GM12875 (cell line): Measurements from ENCODE around the gene LRP4.

Source experiments
- H3K4me3 ChIP-seq: one replicate; pipeline ENCODE4 v1.5.1; 2011; ENCODE audit warnings: low read depth, low read length, control low read depth
- CTCF ChIP-seq: IDR thresholded peaks from 2 replicates; pipeline ENCODE4 v1.5.1; 2011; ENCODE audit warnings: low read depth, mild to moderate bottlenecking, control low read depth, inconsistent platforms, low read length, moderate library complexity, borderline replicate concordance; ENCODE audit not compliant: insufficient read depth

LRP4 gene

GRCh38 chr11:46898396-46899095 is 19.8 kb downstream of the LRP4 start:
- TF ChIP-seq CTCF, result no peak
- H3K4me3 ChIP-seq, result no peak overlapping the region

GRCh38 chr11:46896719-46897406 is 21.5 kb downstream of the LRP4 start:
- TF ChIP-seq CTCF, result no peak; the same call in 1 of the 2 replicates
- no peak overlapping the region for H3K4me3 ChIP-seq

GRCh38 chr11:46895821-46896220 is 22.5 kb downstream of the LRP4 start:
- TF ChIP-seq CTCF, result no peak
- no peak overlapping the region for H3K4me3 ChIP-seq

GRCh38 chr11:46894961-46895360 is 23.4 kb downstream of the LRP4 start:
- H3K4me3 ChIP-seq, result no peak overlapping the region

GRCh38 chr11:46894506-46894905 is 23.8 kb downstream of the LRP4 start:
- TF ChIP-seq CTCF, result no peak

More at GRCh38 chr11:46894961-46895360, 23.4 kb downstream of the LRP4 start:
- no peak for TF ChIP-seq CTCF

GRCh38 chr11:46892838-46893237 is 25.5 kb downstream of the LRP4 start:
- no peak overlapping the region for H3K4me3 ChIP-seq
- TF ChIP-seq CTCF, result no peak

More at GRCh38 chr11:46894506-46894905, 23.8 kb downstream of the LRP4 start:
- H3K4me3 ChIP-seq, result no peak overlapping the region

GRCh38 chr11:46892109-46892508 is 26.2 kb downstream of the LRP4 start:
- TF ChIP-seq CTCF, result no peak

More at GRCh38 chr11:46892109-46892508, 26.2 kb downstream of the LRP4 start:
- H3K4me3 ChIP-seq, result no peak overlapping the region
